ENCODE measurements around the gene ZNF804A.

GRCh38 chr2:184877909-184878308 is 279.6 kb downstream of the ZNF804A start:
- TF ChIP-seq POLR2AphosphoS5 (IDR thresholded peaks at IDR 0.05; ENCODE audit: low read depth, low read length) = no peak
- no peak for TF ChIP-seq REST (IDR thresholded peaks at IDR 0.05; ENCODE audit: insufficient read depth in 1 of 2, low read depth in 2 of 2, low read length in 2 of 2)

Measured in PFSK-1 (cell line).